ENCODE results near the gene GSAP. TPM values are rescaled to one million over a fixed set of nuclear protein-coding genes. Genes with fewer than 3 reads are reported as not detected.

GSAP gene
- total and polyA plus RNA-seq, 2 of the 4 experiments (the other 2 are of a cell fraction): 1.6 to 1.8 TPM

DNA sequence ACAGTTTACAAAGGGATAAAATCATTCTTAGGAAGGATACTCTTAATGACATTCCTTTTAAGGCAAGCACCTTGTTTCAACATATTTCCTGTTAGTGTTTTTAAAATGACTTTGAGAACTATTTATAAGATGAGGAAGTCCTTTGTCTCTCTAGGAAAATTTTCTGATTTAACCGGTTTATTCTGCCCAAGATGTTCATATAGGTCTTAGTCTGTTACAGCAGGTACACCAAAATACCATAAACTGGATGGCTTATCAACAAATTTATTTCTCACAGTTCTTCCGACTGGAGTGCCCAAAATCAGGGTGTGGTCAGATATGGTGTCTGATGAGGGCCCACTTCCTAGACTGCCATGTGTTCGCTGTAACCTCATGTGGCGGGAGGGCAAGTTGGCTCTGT is 77.9 kb downstream of the GSAP start:
- intact Hi-C loops (cut with micrococcal nuclease) (loop anchor here (5.0 kb wide), 1 partner anchor 204 kb away; no protein-coding TSS in a partner anchor), in situ Hi-C loops (cut with MboI; ENCODE audit: low sequenced_read_pairs) (no loop called here), dilution Hi-C loops (cut with HindIII; ENCODE audit: low sequenced_read_pairs, unreplicated experiment) (no loop called here)
- peak overlapping the region; percentile 44 to 46; a peak in 2 of 4 replicates for H4K8ac ChIP-seq (ENCODE audit: low read depth in 2 of 2, low read length in 2 of 2)
- no peaks in the 10 kb centered on the region for H3K9me3 ChIP-seq (ENCODE audit: control insufficient read depth, insufficient read depth, low read length)
- H3K4me3 ChIP-seq (ENCODE audit: insufficient read depth, low read depth, low read length): no peak overlapping the region
- H3K18ac ChIP-seq (ENCODE audit: low read depth, low read length): no peak overlapping the region
- H3K56ac ChIP-seq (ENCODE audit: extremely low read depth, insufficient read depth, low read length): no peak overlapping the region
- no CpG with 5 or more reads among the region's 4 CpGs for WGBS, 2 experiments (ENCODE audit: extremely low coverage in 2 of 2, insufficient read length in 1 of 2)
- no peak overlapping the region for H4K91ac ChIP-seq (ENCODE audit: insufficient read depth, low read depth, low read length)
- H2BK20ac ChIP-seq (ENCODE audit: low read depth, low read length): no peak overlapping the region; the same call in 1 of the 2 replicates
- peak overlapping the region; percentile 70; the same call in 1 of the 2 replicates for H2BK120ac ChIP-seq (ENCODE audit: low read depth, low read length)
- TF ChIP-seq BHLHE40 (IDR thresholded peaks at IDR 0.05; ENCODE audit: low read depth, low read length): no peak
- TF ChIP-seq CEBPB (IDR thresholded peaks at IDR 0.05; ENCODE audit: low read depth, low read length): no peak
- no peak for TF ChIP-seq RCOR1 (IDR thresholded peaks at IDR 0.05; ENCODE audit: insufficient replicate concordance, low read length)
- no peak for TF ChIP-seq SMC3 (IDR thresholded peaks at IDR 0.05; ENCODE audit: low read depth, low read length)
- no peak overlapping the region; the same call in 1 of the 2 replicates for H4K5ac ChIP-seq (ENCODE audit: low read depth, low read length)
- peak overlapping the region; percentile 50; the same call in 1 of the 2 replicates for H3K14ac ChIP-seq (replicated peaks; ENCODE audit: low read depth, low read length)
- peak overlapping the region; percentile 82 for H3K4ac ChIP-seq (ENCODE audit: low read depth, low read length)
- H3K4me2 ChIP-seq (ENCODE audit: low read depth, low read length): no peak overlapping the region
- H3K27me3 ChIP-seq (ENCODE audit: control insufficient read depth, insufficient read depth, low read length): no peaks in the 10 kb centered on the region
- H3K27ac ChIP-seq (ENCODE audit: insufficient read depth, low read length): no peak overlapping the region
- DNase-seq (no peak), ATAC-seq (ENCODE audit: low read depth) (no peak)
- H3K9me1 ChIP-seq (ENCODE audit: insufficient read depth, low read length): peaks cover 7% of the 10 kb centered on the region; the same call in 1 of the 2 replicates
- no peak overlapping the region for H2AK9ac ChIP-seq (replicated peaks; ENCODE audit: low read depth, low read length, poor library complexity)
- no peak overlapping the region for H2AFZ ChIP-seq (replicated peaks; ENCODE audit: low read length, poor library complexity)
- H2BK15ac ChIP-seq (ENCODE audit: low read depth, low read length): peak overlapping the region; percentile 57; the same call in 2 of the 3 replicates
- no TSS peak for BruUV-seq (replicated peaks)
- POLR2A ChIA-PET (ENCODE audit: unreplicated experiment): interaction anchor here (0.6 kb wide), 1 partner anchor 75 kb away, joined by 10 read pairs; no protein-coding TSS in a partner anchor
- no peaks in the 10 kb centered on the region for H3K79me1 ChIP-seq (ENCODE audit: low read depth in 1 of 2, low read length in 2 of 2)
- H3K36me3 ChIP-seq (ENCODE audit: control insufficient read depth, insufficient read depth, low read length): no peaks in the 10 kb centered on the region
- CTCF ChIA-PET: no interaction called here
- H3K23ac ChIP-seq (ENCODE audit: low read depth, low read length): no peak overlapping the region
- no peak overlapping the region for H2BK5ac ChIP-seq (ENCODE audit: low read depth, low read length, poor library complexity, severe bottlenecking)
- no peak overlapping the region for H3K9ac ChIP-seq (ENCODE audit: low read depth, low read length)
- H4K20me1 ChIP-seq (ENCODE audit: insufficient read depth, low read length): no peaks in the 10 kb centered on the region
- H3K4me1 ChIP-seq (ENCODE audit: control insufficient read depth, insufficient read depth, low read length): peaks cover 3% of the 10 kb centered on the region
- peak overlapping the region; percentile 59 for H2AK5ac ChIP-seq (ENCODE audit: low read depth, low read length)

Data from IMR-90 (cell line).